ENCODE results near the gene PICALM.
"Not testable (repeated sequence)": the region's sequence is repeated elsewhere in the genome, so short reads cannot be mapped to it uniquely, and the experiment has no call there.

GRCh38 chr11:86087688-86088087 lies 18.8 kb upstream of the PICALM start:
- TF ChIP-seq RAD21 (CRISPR knock-in tag; IDR thresholded peaks at IDR 0.05); STAT5B (CRISPR knock-in tag; IDR thresholded peaks at IDR 0.05); ZNF547 (CRISPR knock-in tag; IDR thresholded peaks at IDR 0.05); JUN (CRISPR knock-in tag; IDR thresholded peaks at IDR 0.05); GABPA (IDR thresholded peaks at IDR 0.05; ENCODE audit: low read depth, low read length); GABPA (CRISPR knock-in tag; IDR thresholded peaks at IDR 0.05; ENCODE audit: low read depth); EHMT2 (IDR thresholded peaks at IDR 0.05; ENCODE audit: borderline replicate concordance, low read depth, low read length); HNRNPH1 (optimal IDR thresholded peaks at IDR 0.05; ENCODE audit: low read depth, low read length); HNF4G (IDR thresholded peaks at IDR 0.05; ENCODE audit: borderline replicate concordance, low read depth, low read length); HNF4G (CRISPR knock-in tag; IDR thresholded peaks at IDR 0.05; ENCODE audit: borderline replicate concordance, low read depth); POLR2AphosphoS5 (IDR thresholded peaks at IDR 0.05; ENCODE audit: low read depth, low read length): not testable (repeated sequence)
